A549 (cell line): Measurements from ENCODE around the gene SYNGR4. TPM values are rescaled to one million over a fixed set of nuclear protein-coding genes. Genes with fewer than 3 reads are reported as not detected.

ENCODE experiments used
- ATAC-seq, 2 experiments: fragments of 200-7000 bp in 1 of 2; fragments of >200 bp in 1 of 2; cut with Nextera tagmentation in 1 of 2; cut with Tn5 transposase in 1 of 2; 3 replicates each; pipeline versions ENCODE4 v1.8.0 to v1.9.1; 2018 to 2020; ENCODE audit warnings: mild to moderate bottlenecking in 1 of 2, moderate library complexity in 1 of 2
- CTCF ChIA-PET: fragments of 300-600 bp; sonication (Branson Sonifier 250); formaldehyde crosslinking; extraction: SDS; loops from one replicate; lab custom pipeline; 2021; ENCODE audit warnings: antibody characterized with exemption, inconsistent platforms; lab: Yijun Ruan, JAX
- POLR2A ChIA-PET: fragments of 350-600 bp; formaldehyde crosslinking; extraction: SDS; loops from one replicate; lab custom pipeline; 2021; ENCODE audit warnings: antibody characterized with exemption, inconsistent platforms; lab: Yijun Ruan, JAX
- DNase-seq, 2 experiments: peaks; one replicate each; pipeline versions ENCODE4 v3.0.0 to v3.0.0-alpha.2; 2011 to 2016; ENCODE audit warnings: low read depth in 1 of 2, low spot score in 1 of 2
- FAIRE-seq: peaks from 2 replicates; lab custom pipeline; 2011; peaks lifted over from hg19 to GRCh38; lab: Jason Lieb, UNC
- H3K27ac ChIP-seq, 2 experiments: fragments of >200 bp; sonication (Bioruptor Twin); formaldehyde crosslinking; 3 replicates each; pipeline ENCODE4 v1.5.1; 2016 to 2017
- H3K4me1 ChIP-seq: fragments of >200 bp; sonication (Bioruptor Twin); formaldehyde crosslinking; 3 replicates; pipeline ENCODE4 v1.6.1; 2016
- H3K4me2 ChIP-seq: fragments of >200 bp; sonication (Bioruptor Twin); formaldehyde crosslinking; 3 replicates; pipeline ENCODE4 v1.6.1; 2016
- H3K4me3 ChIP-seq: fragments of >200 bp; sonication (Bioruptor Twin); formaldehyde crosslinking; 3 replicates; pipeline ENCODE4 v1.5.1; 2016
- H3K9me3 ChIP-seq: fragments of >200 bp; sonication (Bioruptor Twin); formaldehyde crosslinking; 3 replicates; pipeline ENCODE4 v1.6.1; 2016
- CHD2 ChIP-seq: fragments of 150-350 bp; IDR thresholded peaks from 2 replicates; pipeline ENCODE4 v1.6.1; 2014; ENCODE audit warnings: low read length; ENCODE audit not compliant: partially characterized antibody
- CHD4 ChIP-seq: fragments of 200-600 bp; sonication (generic); IDR thresholded peaks from 2 replicates; pipeline ENCODE4 v1.6.1; 2016; ENCODE audit warnings: antibody characterized with exemption, mild to moderate bottlenecking, borderline replicate concordance
- ESRRA ChIP-seq: fragments of 150-350 bp; IDR thresholded peaks from 2 replicates; pipeline ENCODE4 v1.6.1; 2014; ENCODE audit warnings: mild to moderate bottlenecking, low read length, borderline replicate concordance
- FOSL2 ChIP-seq, 2 experiments: fragments of 450-650 bp in 1 of 2; fragments of >200 bp in 1 of 2; sonication (Bioruptor Twin) in 1 of 2; formaldehyde crosslinking; IDR thresholded peaks; 2 replicates each; pipeline versions ENCODE4 v1.5.0 to v1.6.1; 2016 to 2020; ENCODE audit warnings: mild to moderate bottlenecking in 1 of 2, moderate library complexity in 1 of 2
- HOXA7 ChIP-seq: fragments of 250-450 bp; sonication (Bioruptor Pico); IDR thresholded peaks from 2 replicates; pipeline ENCODE4 v1.5.0; 2020; ENCODE audit warnings: mild to moderate bottlenecking, moderate library complexity
- HOXB13 ChIP-seq: fragments of 250-450 bp; sonication (Bioruptor Pico); IDR thresholded peaks from 2 replicates; pipeline ENCODE4 v1.5.0; 2020; ENCODE audit warnings: low read depth, mild to moderate bottlenecking, moderate library complexity
- JUN ChIP-seq, 2 experiments: fragments of >200 bp; sonication (Bioruptor Twin); formaldehyde crosslinking; IDR thresholded peaks; 2 replicates in 1 of 2; 3 replicates in 1 of 2; pipeline ENCODE4 v1.6.1; 2016 to 2017
- MAFK ChIP-seq: fragments of 450-650 bp; IDR thresholded peaks from 2 replicates; pipeline ENCODE4 v1.6.1; 2014; ENCODE audit not compliant: partially characterized antibody
- PHF8 ChIP-seq: fragments of 200-600 bp; sonication (generic); IDR thresholded peaks from 2 replicates; pipeline ENCODE4 v1.6.1; 2016; ENCODE audit warnings: low read depth, mild to moderate bottlenecking, antibody characterized with exemption, moderate library complexity, borderline replicate concordance
- POLR2A ChIP-seq: IDR thresholded peaks from 2 replicates; pipeline ENCODE4 v1.6.1; 2012; ENCODE audit warnings: mild to moderate bottlenecking, low read length
- RCOR1 ChIP-seq: fragments of 150-350 bp; IDR thresholded peaks from 2 replicates; pipeline ENCODE4 v1.6.1; 2014; ENCODE audit warnings: antibody characterized with exemption, low read length, low read depth
- SREBF2 ChIP-seq: fragments of 450-650 bp; IDR thresholded peaks from 2 replicates; pipeline ENCODE4 v1.6.1; 2014; ENCODE audit warnings: mild to moderate bottlenecking, moderate library complexity
- WGBS: methylation state at CpG from one replicate; pipeline ENCODE4 v1.1.6; 2017; ENCODE audit errors: missing lambda C conversion rate; 5-methylcytosine and 5-hydroxymethylcytosine counted together
- polyA plus RNA-seq, 4 experiments: library from polyadenylated mRNA; depleted of rRNA in 3 of 4; stranded (reverse); fragments of >200 nt; fragmentation: RNase III in 1 of 4; extraction: RNeasy Plus Mini Kit Qiagen cat#74134 plus additional on column Dnase treatment in 1 of 4; gene quantifications; 2 replicates in 3 of 4; 3 replicates in 1 of 4; pipeline ENCODE4 v1.2.3, GENCODE V29; 2011 to 2017
- TF ChIP-seq, protein P1 (sequence below): IDR thresholded peaks from 2 replicates; pipeline ENCODE4 v1.6.1; 2012; ENCODE audit warnings: low read depth, borderline replicate concordance
- TF ChIP-seq, protein P2 (sequence below): fragments of 250-450 bp; sonication (Bioruptor Pico); IDR thresholded peaks from 2 replicates; pipeline ENCODE4 v1.5.0; 2020; ENCODE audit warnings: low read depth, mild to moderate bottlenecking, moderate library complexity
- TF ChIP-seq, protein P3 (sequence below): fragments of 200-600 bp; sonication (generic); IDR thresholded peaks from 2 replicates; pipeline ENCODE4 v1.6.1; 2016; ENCODE audit warnings: antibody characterized with exemption, mild to moderate bottlenecking, moderate library complexity

Gene SYNGR4
- polyA plus RNA-seq, 2 of the 4 experiments (the other 2 are of a cell fraction), result 2.3 to 4.4 TPM

DNA sequence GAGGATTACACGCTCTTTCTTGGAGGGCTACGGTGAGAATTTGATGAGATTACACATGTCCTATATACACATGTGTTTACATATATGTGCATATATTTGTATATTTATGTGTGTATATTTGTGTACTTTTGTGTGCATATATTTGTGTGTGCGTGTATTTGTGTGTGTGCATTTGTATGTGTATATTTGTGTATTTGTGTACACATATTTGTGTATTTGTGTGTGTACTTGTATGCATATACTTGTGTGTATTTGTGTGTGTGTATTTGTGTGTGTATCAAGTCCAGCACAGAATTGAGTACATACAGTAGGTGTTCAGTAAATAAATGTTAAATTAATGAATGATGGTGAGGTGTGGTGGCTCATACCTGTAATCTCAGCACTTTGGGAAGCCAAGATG, 2.3 kb upstream of the SYNGR4 start:
- ChIA-PET CTCF (interaction anchor here (1.4 to 2.7 kb wide), 4 partner anchors 8 to 223 kb away, joined by 4 to 11 read pairs (median 7); no protein-coding TSS in a partner anchor), POLR2A (interaction anchor here (1.1 to 3.1 kb wide), 2 partner anchors 29 to 30 kb away, joined by 8 to 36 read pairs; partner anchors contain the start of gene KDELR1)
- H3K4me1 ChIP-seq, result peaks cover 11% of the 10 kb centered on the region
- FAIRE-seq (no peak), DNase-seq (no peak), ATAC-seq (no peak)
- no peaks in the 10 kb centered on the region for H3K9me3 ChIP-seq
- no peak overlapping the region for H3K27ac ChIP-seq
- H3K4me3 ChIP-seq, result no peak overlapping the region
- 96% methylated on average over 3 of the region's 3 CpGs for WGBS
- no peak for TF ChIP-seq FOSL2 (IDR thresholded peaks at IDR 0.05)
- TF ChIP-seq FOSL2 (CRISPR knock-in tag; IDR thresholded peaks at IDR 0.05), result no peak
- no peak for TF ChIP-seq CHD4
- TF ChIP-seq SREBF2, result no peak
- no peak for TF ChIP-seq MAFK
- no peak for TF ChIP-seq ESRRA
- TF ChIP-seq, protein P1, sequence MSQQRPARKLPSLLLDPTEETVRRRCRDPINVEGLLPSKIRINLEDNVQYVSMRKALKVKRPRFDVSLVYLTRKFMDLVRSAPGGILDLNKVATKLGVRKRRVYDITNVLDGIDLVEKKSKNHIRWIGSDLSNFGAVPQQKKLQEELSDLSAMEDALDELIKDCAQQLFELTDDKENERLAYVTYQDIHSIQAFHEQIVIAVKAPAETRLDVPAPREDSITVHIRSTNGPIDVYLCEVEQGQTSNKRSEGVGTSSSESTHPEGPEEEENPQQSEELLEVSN, result no peak
- H3K4me2 ChIP-seq, result no peak overlapping the region

DNA sequence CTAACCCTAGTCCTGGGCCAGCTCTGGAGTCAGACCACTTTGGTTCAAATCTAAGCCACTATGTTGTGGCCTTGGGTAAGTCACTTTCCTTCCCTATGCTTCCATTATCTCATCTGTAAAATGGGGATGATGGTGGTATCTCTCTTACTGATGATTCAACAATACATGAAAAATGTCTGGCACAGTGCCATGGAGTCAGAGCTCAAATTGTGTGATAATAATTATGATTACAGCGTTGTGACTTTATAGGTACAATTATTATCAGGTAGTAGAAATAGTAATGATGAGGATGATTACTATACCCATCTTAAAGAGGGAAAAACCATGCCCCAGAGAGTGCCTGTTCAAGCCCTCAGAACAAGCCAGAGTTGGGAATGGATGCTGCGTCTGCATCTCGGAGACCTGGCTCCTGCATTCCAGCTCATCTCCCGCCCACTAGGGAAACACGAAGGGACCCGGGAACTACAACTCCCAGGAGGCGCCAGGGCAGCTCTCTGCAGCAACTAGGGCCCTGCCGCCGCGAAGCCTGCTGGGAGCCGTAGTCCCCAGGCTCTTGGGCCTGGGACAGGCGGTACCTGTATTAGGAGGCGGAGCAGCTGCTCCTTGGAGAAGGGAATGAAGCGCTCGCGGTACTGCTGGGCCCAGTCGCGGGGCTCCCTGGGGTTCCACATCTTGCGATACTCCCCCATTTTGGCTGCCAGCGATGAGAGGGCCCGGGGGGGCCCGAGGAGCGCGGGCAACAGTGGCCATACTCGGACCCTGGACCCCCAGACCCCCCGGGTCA, 1.3 kb upstream of the SYNGR4 start:
- Histone ChIP-seq H3K4me3 (peak overlapping the region; percentile 51), H3K4me2 (peak overlapping the region; percentile 95), H3K4me1 (peaks cover 8% of the 10 kb centered on the region), H3K9me3 (no peaks in the 10 kb centered on the region), H3K27ac (peak overlapping the region; percentile 90 to 97)
- FAIRE-seq (peak; percentile 88), ATAC-seq (peak; percentile 87 to 95), DNase-seq (peak; percentile 98)
- ChIA-PET CTCF (interaction anchor here (0.8 to 2.7 kb wide), 13 partner anchors 9 to 246 kb away, joined by 3 to 20 read pairs (median 4); partner anchors contain the start of gene KDELR1), POLR2A (interaction anchor here (0.6 to 3.1 kb wide), 18 partner anchors 8 to 256 kb away, joined by 3 to 36 read pairs (median 6); partner anchors contain the start of genes GRIN2D, KDELR1, RPL18 and SPHK2)
- no peak for TF ChIP-seq SREBF2
- TF ChIP-seq, protein P2, sequence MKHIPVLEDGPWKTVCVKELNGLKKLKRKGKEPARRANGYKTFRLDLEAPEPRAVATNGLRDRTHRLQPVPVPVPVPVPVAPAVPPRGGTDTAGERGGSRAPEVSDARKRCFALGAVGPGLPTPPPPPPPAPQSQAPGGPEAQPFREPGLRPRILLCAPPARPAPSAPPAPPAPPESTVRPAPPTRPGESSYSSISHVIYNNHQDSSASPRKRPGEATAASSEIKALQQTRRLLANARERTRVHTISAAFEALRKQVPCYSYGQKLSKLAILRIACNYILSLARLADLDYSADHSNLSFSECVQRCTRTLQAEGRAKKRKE (CRISPR knock-in tag), result no peak
- peak; percentile 79 for TF ChIP-seq MAFK
- no peak for TF ChIP-seq FOSL2 (IDR thresholded peaks at IDR 0.05)
- TF ChIP-seq FOSL2 (CRISPR knock-in tag; IDR thresholded peaks at IDR 0.05), result 0 out of 2 replicates have a peak, but pooled peaks have one; percentile 7
- 0 out of 2 replicates have a peak, but pooled peaks have one; percentile 51 for TF ChIP-seq PHF8
- peak; percentile 55 for TF ChIP-seq POLR2A
- peak; percentile 69 for TF ChIP-seq CHD2
- peak; percentile 73 to 75; a peak in 2 of 5 replicates for TF ChIP-seq JUN (IDR thresholded peaks at IDR 0.05)
- no peak for TF ChIP-seq HOXA7
- TF ChIP-seq, protein P3, sequence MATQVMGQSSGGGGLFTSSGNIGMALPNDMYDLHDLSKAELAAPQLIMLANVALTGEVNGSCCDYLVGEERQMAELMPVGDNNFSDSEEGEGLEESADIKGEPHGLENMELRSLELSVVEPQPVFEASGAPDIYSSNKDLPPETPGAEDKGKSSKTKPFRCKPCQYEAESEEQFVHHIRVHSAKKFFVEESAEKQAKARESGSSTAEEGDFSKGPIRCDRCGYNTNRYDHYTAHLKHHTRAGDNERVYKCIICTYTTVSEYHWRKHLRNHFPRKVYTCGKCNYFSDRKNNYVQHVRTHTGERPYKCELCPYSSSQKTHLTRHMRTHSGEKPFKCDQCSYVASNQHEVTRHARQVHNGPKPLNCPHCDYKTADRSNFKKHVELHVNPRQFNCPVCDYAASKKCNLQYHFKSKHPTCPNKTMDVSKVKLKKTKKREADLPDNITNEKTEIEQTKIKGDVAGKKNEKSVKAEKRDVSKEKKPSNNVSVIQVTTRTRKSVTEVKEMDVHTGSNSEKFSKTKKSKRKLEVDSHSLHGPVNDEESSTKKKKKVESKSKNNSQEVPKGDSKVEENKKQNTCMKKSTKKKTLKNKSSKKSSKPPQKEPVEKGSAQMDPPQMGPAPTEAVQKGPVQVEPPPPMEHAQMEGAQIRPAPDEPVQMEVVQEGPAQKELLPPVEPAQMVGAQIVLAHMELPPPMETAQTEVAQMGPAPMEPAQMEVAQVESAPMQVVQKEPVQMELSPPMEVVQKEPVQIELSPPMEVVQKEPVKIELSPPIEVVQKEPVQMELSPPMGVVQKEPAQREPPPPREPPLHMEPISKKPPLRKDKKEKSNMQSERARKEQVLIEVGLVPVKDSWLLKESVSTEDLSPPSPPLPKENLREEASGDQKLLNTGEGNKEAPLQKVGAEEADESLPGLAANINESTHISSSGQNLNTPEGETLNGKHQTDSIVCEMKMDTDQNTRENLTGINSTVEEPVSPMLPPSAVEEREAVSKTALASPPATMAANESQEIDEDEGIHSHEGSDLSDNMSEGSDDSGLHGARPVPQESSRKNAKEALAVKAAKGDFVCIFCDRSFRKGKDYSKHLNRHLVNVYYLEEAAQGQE, result peak; percentile 69
- no peak for TF ChIP-seq HOXB13 (CRISPR knock-in tag)
- 0 out of 2 replicates have a peak, but pooled peaks have one; percentile 42 for TF ChIP-seq CHD4
- TF ChIP-seq RCOR1, result 0 out of 2 replicates have a peak, but pooled peaks have one; percentile 36
- TF ChIP-seq, protein P1, result peak; percentile 38; the same call in 1 of the 2 replicates
- WGBS, result 4% methylated on average over 23 of the region's 26 CpGs
